ENCODE results near the gene BCAS4. TPM values are rescaled to one million over a fixed set of nuclear protein-coding genes. Genes with fewer than 3 reads are reported as not detected.
"Not testable (repeated sequence)": the region's sequence is repeated elsewhere in the genome, so short reads cannot be mapped to it uniquely, and the experiment has no call there.

BCAS4 gene
- total RNA-seq, 1 donor from 2014 or later: 15.7 TPM

- H3K4me3 ChIP-seq (ENCODE audit: low read depth, low read length): no peak overlapping the region
- DNase-seq (ENCODE audit: low read depth): no peak
- TF ChIP-seq CTCF (conservative IDR thresholded peaks at IDR 0.05; ENCODE audit: low read depth, low read length): peak; percentile 87
Observed at GRCh38 chr20:50788045-50788991, 6.5 kb upstream of the BCAS4 start.

GRCh38 chr20:50789968-50790650, 4.8 kb upstream of the BCAS4 start:
- no peak for TF ChIP-seq CTCF (conservative IDR thresholded peaks at IDR 0.05; ENCODE audit: low read depth, low read length)

GRCh38 chr20:50790651-50791277, 4.1 kb upstream of the BCAS4 start:
- H3K4me3 ChIP-seq (ENCODE audit: low read depth, low read length): no peak overlapping the region
- TF ChIP-seq CTCF (conservative IDR thresholded peaks at IDR 0.05; ENCODE audit: low read depth, low read length): peak; percentile 72

More at GRCh38 chr20:50789968-50790650, 4.8 kb upstream of the BCAS4 start:
- no peak for DNase-seq (ENCODE audit: low read depth)
- no peak overlapping the region for H3K4me3 ChIP-seq (ENCODE audit: low read depth, low read length)

GRCh38 chr20:50792708-50793574, 1.9 kb upstream of the BCAS4 start:
- H3K4me3 ChIP-seq (ENCODE audit: low read depth, low read length): no peak overlapping the region
- TF ChIP-seq CTCF (conservative IDR thresholded peaks at IDR 0.05; ENCODE audit: low read depth, low read length): no peak
- DNase-seq (ENCODE audit: low read depth): no peak

More at GRCh38 chr20:50790651-50791277, 4.1 kb upstream of the BCAS4 start:
- no peak for DNase-seq (ENCODE audit: low read depth)

- not testable (repeated sequence) for H3K4me3 ChIP-seq (ENCODE audit: low read depth, low read length); DNase-seq (ENCODE audit: low read depth)
- peak; percentile 54 for TF ChIP-seq CTCF (conservative IDR thresholded peaks at IDR 0.05; ENCODE audit: low read depth, low read length)
Observed at GRCh38 chr20:50793575-50794016, 1.3 kb upstream of the BCAS4 start.

Measured in epithelial cell of proximal tubule (primary cell).